GM10266 (cell line): Measurements from ENCODE around the gene RGS9BP.
"Not testable (repeated sequence)": the region's sequence is repeated elsewhere in the genome, so short reads cannot be mapped to it uniquely, and the experiment has no call there.

Experiments
- DNase-seq: peaks from one replicate; pipeline ENCODE4 v3.0.0; 2012; ENCODE audit errors: extremely low spot score
- TF ChIP-seq, protein P1 (sequence below): IDR thresholded peaks from 2 replicates; pipeline ENCODE4 v1.5.1; 2012; ENCODE audit warnings: mild to moderate bottlenecking, low read depth; ENCODE audit not compliant: control insufficient read depth, insufficient read depth; ENCODE audit errors: missing control alignments

The RGS9BP gene

DNA sequence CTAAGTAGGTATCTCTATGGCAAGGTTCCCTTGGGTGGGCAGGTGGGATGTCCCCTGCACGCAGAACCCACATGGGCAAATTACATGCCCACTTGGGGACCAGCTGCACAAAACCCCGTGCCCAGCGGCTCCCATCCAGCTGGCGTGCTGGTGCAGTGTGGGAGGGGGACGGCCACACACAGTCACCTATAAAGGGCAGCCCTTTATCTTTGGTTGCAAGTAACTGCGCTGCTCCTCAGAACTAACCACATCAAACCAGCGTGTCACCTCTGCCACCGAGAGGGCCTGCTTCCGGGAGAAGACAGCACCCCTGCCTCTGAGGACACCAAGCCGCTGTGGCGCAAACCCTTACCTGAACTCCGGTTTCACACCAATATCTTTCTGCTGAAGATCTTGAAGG, 32.9 kb upstream of the RGS9BP start:
- TF ChIP-seq, protein P1, sequence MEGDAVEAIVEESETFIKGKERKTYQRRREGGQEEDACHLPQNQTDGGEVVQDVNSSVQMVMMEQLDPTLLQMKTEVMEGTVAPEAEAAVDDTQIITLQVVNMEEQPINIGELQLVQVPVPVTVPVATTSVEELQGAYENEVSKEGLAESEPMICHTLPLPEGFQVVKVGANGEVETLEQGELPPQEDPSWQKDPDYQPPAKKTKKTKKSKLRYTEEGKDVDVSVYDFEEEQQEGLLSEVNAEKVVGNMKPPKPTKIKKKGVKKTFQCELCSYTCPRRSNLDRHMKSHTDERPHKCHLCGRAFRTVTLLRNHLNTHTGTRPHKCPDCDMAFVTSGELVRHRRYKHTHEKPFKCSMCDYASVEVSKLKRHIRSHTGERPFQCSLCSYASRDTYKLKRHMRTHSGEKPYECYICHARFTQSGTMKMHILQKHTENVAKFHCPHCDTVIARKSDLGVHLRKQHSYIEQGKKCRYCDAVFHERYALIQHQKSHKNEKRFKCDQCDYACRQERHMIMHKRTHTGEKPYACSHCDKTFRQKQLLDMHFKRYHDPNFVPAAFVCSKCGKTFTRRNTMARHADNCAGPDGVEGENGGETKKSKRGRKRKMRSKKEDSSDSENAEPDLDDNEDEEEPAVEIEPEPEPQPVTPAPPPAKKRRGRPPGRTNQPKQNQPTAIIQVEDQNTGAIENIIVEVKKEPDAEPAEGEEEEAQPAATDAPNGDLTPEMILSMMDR, result no peak
- DNase-seq, result no peak

DNA sequence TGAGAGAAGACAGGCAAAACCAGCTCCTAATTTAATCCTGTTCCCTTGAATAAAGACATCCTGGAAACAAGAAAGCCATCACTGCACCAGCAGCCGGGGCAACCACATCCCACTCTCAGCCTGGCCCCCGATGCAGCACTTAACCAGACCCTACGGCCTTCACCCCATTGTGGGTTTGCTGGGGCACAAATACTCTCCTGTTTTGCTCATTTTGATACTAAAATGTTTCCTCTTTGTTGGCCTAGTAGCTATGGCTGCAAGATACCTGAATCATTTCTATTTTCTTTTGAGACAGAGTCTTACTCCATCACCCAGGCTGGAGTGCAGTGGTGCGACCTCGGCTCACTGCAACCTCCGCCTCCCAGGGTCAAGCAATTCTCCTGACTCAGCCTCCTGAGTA, 29.1 kb upstream of the RGS9BP start:
- no peak for DNase-seq
- TF ChIP-seq, protein P1, result no peak

DNA sequence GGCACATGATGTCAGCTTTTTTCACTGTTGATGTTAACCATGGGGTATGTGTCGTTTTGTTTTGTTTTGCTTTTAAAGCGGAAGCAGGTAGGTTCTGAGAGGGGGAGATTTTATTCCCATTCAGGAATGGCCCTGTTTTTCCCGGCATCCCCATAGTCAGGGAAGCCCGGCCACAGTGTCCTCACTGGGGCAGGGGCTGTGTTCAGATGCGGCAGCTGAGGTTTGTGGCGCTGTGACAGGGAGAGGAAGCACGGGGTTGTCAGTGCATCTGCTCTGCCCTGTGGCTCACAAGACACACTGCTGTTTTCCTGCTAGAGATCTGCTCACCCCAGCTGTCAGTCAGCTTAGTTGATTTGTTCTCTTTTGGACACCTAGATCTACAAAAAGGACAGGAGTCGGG, 28.3 kb upstream of the RGS9BP start:
- DNase-seq, result no peak
- TF ChIP-seq, protein P1, result no peak

DNA sequence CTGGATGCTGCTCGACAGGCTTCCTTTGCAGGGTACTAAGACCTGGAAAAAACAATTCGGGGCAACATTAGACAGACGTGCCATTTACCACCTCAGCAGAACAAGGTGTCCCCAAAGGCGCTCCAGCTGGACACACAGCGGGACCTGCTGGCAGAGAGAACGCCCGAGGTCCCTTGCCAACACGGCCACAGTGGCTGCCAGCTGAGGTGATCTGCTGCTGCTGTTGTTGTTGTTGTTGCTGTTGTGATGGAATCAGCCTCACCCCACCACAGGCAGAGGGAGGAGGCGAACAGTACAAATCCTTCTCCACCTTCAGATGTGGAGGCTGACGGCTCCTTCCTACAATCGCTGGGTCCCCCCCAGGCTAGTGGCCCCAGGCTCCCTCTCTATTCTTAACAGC, 25.9 kb upstream of the RGS9BP start:
- TF ChIP-seq, protein P1, result no peak
- DNase-seq, result no peak

DNA sequence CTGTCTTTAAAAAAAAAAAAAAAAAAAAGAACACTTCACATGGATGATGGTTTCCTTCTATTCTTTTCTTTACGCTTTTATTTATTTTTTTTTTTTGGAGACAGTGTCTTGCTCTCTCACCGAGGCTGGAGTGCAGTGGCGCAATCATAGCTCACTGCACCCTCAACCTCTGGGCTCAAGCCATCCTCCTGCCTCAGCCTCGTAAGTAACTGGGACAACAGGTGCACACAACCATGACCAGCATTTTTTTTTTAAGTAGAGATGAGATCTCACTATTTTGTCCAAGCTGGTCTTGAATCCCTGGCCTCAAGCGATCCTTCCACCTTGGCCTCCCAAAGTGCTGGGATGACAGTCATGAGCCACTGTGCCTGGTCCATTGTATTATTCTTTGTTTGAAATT, 25.0 kb upstream of the RGS9BP start:
- TF ChIP-seq, protein P1, result no peak
- DNase-seq, result no peak

DNA sequence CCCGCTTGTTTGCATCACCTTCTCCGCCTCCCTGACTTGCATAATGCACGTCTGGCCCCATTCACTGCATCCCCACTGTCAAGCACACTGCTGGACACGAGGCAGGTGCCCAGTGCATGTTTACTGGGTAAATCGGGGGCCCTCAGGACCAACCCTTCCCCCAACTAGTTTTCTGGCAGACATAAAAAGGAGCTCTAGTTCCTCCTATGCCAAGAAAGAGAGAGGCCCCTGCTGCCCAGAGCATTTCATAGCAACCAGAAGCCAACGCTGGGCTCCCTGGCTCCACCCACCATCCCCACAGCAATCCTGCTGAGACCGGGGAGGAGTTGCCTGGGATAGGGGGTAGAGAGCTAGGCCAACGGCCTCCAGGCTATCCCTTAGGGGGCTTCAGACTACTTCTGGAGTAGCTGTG, 23.9 kb upstream of the RGS9BP start:
- DNase-seq, result no peak
- TF ChIP-seq, protein P1, result no peak

DNA sequence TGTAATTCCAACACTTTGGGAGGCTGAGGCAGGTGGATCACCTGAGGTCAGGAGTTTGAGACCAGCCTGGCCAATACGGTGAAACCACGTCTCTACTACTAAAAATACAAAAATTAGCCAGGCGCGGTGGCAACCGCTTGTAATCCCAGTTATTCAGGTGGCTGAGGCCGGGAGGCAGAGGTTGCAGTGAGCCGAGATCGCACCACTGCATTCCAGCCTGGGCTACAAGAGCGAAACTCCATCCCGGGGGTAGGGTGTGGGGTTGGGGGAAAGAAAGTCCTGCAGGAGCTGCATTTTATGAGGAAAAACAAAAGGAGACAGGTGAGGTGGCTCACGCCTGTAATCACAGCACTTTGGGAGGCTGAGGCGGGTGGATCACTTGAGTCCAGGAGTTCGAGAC, 23.3 kb upstream of the RGS9BP start:
- not testable (repeated sequence) for DNase-seq

DNA sequence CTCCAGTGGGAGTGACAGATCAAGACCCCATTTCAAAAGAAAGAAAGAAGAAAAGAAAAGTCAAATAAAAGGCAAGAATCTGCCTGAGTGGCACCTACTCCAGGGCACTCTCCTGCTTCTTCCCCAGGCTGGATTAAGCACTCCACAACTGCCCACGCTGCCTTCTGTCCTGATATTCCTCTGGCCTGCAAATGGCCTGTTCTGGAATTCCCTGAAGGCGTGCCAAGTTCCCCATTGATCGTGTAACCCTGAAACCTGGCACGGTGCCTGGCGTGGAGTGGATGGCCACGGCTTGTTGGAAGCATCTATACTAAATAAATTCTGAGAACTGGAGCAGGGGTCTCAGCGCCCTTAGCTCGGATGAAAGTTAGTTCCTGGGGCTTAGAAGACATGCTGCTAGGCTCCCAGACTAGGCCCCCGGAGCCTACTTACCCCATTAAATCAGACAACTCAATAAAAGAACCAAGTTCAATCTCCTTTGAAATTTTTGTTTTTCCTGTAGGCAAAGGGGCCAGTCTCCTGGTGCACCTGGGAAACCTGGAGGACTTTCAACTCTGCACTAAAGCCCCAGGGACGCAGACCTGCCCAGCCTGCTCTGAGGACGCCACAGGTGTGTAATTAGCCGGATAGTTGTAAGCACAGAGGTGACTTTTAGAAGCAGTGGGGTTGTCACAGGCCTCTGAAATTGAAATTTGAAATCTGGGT, 22.6 kb upstream of the RGS9BP start:
- TF ChIP-seq, protein P1, result no peak
- DNase-seq, result no peak
